Measurements from ENCODE around the gene CXCR4.

GRCh38 chr2:136104977-136105376, 13.0 kb downstream of the CXCR4 start:
- TF ChIP-seq, protein P1, sequence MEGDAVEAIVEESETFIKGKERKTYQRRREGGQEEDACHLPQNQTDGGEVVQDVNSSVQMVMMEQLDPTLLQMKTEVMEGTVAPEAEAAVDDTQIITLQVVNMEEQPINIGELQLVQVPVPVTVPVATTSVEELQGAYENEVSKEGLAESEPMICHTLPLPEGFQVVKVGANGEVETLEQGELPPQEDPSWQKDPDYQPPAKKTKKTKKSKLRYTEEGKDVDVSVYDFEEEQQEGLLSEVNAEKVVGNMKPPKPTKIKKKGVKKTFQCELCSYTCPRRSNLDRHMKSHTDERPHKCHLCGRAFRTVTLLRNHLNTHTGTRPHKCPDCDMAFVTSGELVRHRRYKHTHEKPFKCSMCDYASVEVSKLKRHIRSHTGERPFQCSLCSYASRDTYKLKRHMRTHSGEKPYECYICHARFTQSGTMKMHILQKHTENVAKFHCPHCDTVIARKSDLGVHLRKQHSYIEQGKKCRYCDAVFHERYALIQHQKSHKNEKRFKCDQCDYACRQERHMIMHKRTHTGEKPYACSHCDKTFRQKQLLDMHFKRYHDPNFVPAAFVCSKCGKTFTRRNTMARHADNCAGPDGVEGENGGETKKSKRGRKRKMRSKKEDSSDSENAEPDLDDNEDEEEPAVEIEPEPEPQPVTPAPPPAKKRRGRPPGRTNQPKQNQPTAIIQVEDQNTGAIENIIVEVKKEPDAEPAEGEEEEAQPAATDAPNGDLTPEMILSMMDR (conservative IDR thresholded peaks at IDR 0.05; ENCODE audit: low read depth, low read length), result no peak
- TF ChIP-seq EZH2 (IDR thresholded peaks at IDR 0.05; ENCODE audit: borderline replicate concordance, low read depth, low read length, poor library complexity, severe bottlenecking), result no peak

All from A673 (cell line).